HG02588 (cell line): Measurements from ENCODE around the gene ZNF471.

Experiments used
- ATAC-seq: cut with Tn5 transposase; IDR thresholded peaks from one replicate; pipeline ENCODE4 v1.9.1; 2021; ENCODE audit warnings: mild to moderate bottlenecking, moderate library complexity; ENCODE audit not compliant: unreplicated experiment

Gene ZNF471

GRCh38 chr19:56572589-56572988 is 64.9 kb downstream of the ZNF471 start:
- ATAC-seq: no peak

- no peak for ATAC-seq
These were observed 66.3 kb downstream of the ZNF471 start for GRCh38 chr19:56573914-56574313.

- ATAC-seq: no peak
These were observed 70.3 kb downstream of the ZNF471 start for GRCh38 chr19:56577719-56578602.
